Globus pallidus (tissue), 1 donor: Measurements from ENCODE around the gene CARF.
"Not testable (repeated sequence)": the region's sequence is repeated elsewhere in the genome, so short reads cannot be mapped to it uniquely, and the experiment has no call there.

ENCODE experiments used
- DNase-seq: peaks from one replicate; pipeline ENCODE4 v3.0.0-alpha.2; 2015; ENCODE audit warnings: low spot score

Gene CARF, protein sequence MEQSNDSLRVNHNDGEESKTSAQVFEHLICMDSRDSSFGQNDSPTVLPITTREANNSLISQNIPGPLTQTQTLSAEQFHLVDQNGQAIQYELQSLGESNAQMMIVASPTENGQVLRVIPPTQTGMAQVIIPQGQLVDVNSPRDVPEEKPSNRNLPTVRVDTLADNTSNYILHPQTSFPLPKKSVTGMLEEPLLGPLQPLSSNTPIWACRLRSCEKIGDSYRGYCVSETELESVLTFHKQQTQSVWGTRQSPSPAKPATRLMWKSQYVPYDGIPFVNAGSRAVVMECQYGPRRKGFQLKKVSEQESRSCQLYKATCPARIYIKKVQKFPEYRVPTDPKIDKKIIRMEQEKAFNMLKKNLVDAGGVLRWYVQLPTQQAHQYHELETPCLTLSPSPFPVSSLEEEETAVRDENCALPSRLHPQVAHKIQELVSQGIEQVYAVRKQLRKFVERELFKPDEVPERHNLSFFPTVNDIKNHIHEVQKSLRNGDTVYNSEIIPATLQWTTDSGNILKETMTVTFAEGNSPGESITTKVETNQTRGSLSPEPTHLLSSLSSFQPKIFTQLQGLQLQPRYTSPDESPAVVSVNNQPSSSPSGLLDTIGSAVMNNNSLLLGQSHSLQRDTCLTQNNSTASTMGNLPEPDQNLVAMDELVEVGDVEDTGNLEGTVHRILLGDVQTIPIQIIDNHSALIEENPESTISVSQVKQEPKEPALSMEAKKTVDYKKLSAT

DNA sequence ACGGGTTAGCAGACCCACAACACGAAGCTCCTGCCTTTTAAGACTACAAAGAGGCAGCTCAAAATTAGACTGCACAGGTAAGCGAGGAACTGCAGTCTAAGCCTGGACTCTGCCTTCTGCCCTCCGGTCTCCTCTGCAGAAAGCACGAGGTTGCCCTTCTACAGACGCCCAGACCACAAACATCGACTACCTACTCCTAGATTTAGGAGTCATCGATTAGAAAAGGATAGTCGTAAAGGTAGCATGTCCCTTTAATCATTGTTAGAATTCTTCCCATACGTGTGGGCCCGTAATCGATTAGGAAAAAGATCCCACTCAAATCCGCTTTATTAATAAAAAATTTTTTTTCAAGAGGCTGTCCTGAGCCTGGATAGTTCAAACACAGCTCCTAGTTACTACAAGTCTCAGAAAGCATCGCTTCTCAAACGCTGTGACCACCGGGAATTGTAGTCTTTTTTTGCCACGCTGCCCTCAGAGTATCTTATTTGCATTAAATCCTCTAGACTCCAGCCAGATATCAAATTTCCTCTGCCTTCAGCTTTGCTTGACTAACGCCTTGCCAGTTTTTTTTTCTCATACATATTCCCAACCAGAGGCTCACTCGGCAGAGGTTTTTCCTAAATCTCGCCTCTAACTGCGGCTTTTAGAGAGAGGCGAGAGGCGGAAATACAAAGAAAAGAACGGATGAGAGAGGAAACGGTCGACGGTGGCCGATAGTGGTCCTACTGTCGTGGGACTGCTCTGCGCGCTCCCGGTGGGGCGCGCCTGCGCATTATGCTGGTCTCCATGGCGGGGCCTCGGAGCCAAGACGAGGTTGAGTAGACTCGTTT lies at the start of gene CARF, which contains the start of gene WDR12:
CARF (plus strand) TSS at position 764 of the 830 bp plus-strand sequence. CDS start 29,628 bp downstream, outside the sequence.
WDR12 (minus strand) TSS at position 162 of the 830 bp plus-strand sequence. CDS start 197 bp downstream, outside the sequence.
- DNase-seq = peak; percentile 96

DNA sequence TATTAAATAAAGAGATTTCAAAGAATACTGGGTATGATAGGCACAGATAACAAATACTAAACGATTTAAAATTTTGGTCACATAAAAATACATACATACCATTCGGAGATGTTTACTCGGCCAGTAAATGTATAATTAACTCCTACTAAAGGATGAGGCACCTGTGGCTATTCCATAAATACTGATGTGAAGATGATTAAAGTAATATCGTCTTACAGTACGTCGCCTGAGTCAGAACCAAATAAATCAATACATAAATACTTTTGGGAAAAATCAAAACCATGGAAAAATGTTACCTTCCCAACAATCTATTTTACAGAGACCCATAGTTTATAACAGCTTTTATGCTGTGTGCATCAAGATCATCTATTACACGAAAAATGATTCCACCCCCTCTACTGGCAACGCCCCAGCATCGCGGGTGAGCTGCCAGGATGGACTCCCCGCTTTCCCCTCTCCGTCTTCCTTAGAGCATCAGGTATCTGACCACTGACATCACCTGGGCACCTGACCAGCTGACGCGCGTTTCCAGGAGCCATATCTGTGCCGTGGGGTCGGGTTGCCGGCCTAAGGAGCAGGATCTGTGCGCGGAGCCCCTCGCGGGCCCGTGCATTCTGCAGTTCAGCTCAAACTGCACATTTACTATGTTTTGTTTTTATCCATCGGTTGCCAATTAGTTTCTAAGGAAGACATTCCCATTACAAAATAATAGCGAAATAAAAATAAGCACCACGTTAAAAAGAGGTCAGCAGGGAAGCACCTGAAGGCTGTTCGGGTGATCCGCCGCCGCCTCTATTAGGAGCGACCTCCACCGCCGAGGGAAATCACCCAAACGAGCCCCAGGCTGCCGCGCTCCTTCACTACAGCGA lies 41.4 kb upstream of the CARF start:
- DNase-seq = peak; percentile 37

DNA sequence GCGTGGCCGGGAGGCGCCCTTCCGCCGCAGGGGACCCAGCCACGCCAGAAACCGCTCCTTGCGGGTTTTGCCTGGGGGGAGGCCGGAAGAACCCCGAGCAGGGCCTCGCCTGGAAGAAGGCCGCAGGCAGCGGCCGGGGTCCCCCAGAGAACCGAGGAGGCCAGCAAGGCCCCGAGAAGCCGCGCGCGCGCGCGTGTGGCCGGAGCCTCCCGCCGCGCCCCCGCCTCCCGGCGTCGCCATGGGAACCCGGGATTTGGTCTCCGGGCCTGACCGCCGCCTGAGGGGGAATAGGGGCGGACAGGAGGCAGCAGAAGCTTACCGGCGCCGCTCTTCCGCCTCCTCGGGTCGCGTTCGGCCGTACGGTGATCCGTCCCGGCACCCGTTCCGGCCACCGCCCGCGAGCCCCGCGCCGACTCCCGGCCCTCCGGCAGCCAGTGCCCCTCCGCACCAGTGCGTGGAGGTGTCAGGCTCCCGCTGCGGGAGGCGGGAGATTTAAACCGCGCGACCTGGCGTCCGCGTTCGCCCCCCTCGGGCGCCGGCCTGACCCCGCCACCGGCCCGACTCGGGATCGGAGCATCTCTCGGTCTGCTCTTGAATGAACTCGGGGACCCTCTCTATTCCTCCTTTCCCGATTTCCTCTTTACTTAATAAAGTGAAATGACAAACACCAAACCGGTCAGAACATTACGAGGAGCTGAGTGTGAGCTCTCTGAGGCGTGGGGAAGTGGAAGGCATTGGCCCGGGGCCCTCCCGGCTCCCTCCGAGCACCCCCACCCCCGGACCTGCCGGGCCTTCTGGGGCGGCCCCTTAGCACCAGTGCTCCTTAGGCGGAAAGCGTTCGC lies 40.6 kb upstream of the CARF start, which contains the start of gene ICA1L:
ICA1L (minus strand) TSS at position 467 of the 842 bp plus-strand sequence. CDS start 42,757 bp downstream, outside the sequence.
- peak; percentile 55 for DNase-seq

DNA sequence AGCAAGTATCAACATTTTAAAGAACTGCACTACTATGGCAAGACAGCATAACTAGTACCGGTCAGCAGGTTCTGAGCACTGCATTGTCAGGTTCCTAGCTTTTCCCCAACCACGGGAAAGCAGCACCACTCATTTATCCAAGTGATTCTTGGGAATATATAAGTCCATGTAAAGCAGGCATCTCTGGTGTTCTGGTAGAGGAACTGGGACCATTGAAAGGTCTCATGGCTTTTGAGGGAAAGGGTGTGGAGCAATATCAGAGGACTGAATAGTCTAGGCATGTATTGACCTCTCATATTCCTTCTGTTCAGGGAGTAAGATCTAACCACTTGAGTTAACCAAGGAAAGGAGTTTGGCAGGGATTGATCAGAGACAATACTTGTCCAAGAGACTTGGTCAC lies 34.4 kb upstream of the CARF start:
- DNase-seq = no peak

DNA sequence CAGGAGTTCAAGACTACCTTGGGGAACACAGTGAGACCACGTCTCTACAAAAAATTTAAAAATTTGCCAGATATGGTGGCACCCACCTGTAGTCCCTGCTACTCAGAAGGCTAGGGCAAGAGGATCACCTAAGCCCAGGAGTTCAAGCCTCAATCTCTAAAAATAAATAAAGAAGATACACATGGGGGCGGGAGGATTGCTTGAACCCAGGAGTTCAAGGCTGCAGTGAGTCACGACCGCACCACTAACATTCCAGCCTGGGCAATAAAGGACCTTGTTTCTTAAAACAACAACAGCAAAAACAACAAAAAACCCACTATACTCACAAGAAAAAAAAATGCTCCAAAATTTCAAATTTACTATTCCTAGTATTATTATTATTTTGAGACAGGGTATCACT lies 30.5 kb upstream of the CARF start:
- DNase-seq = no peak

DNA sequence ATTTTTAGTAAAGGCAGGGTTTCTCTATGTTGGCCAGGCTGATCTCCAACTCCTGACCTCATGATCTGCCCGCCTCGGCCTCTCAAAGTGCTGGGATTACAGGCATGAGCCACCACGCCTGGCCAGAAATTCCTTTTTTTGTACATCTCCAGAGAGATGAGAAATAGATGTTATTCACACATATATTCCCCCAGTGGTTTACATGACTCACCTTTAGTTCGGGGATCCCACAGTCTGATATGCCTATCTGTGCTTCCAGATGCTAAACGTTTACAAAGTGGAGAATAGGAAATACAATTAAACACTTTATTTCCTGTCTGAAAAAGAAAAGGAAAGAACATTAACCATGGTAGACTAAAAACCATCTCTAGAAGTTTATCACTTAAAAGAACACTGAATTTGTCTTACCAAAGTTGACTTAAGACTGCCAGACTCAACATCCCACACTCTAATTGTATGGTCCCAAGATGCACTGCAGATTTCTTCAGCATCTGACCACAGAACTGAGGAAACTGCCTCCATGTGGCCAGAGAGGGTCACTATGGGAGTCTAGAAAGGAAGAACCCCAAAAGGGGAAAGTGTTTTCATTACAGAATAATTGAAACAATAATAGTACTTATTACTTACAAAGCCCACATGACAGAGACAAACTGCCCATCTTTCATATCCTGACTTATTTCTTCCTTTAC lies 27.9 kb upstream of the CARF start:
- DNase-seq = no peak

DNA sequence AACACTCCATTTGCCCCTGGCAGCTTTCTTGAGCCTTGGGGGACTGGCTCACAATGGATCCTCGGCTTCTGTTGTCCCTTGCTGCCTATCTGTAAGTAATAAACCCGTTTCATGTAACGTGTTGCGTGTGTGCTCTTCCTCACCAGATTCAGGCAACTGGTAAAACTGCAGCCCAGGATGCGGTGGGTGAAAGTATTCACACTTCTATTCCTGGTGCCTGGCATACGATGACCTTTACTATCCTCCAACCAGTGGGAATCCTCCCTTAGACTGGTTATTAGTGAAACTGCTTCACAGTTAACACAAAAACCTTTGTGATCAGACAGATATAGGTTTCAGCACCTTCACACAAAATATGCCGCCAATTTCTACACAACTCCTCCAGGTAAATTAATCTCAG lies 26.9 kb upstream of the CARF start:
- DNase-seq = no peak

DNA sequence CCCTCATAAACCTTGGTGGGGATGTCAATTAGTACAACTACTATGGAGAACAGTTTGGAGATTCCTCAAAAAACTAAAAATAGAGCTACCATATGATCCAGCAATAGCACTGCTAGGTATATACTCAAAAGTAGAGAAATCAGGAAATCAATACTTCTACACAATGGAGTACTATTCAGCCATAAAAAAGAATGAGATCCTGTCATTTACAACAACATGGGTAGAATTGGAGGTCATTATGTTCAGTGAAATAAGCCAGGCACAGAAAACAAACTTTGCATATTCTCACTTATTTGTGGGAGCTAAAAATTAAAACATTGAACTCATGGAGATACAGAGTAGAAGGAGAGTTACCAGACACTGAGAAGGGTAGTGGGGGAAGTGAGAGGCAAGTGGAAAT lies 6.6 kb upstream of the CARF start:
- DNase-seq = not testable (repeated sequence)

DNA sequence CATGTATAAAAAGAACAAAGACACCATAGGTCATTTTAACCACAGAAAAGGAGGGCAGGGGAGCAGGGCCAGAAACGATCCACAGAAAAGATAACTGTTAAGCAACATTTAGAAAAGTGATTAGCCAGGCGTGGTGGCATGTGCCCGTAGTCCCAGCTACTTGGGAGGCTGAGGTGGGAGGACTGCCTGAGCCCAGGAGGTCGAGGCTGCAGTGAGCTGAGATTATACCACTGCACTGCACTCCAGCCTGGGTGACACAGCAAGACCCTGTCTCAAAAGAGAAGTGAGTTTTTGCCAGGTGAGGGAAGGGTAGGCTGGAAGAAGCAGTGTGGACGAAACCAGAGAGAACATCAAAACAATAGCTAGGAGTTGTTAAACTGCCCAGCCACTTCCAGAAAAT lies 3.9 kb upstream of the CARF start:
- no peak for DNase-seq

DNA sequence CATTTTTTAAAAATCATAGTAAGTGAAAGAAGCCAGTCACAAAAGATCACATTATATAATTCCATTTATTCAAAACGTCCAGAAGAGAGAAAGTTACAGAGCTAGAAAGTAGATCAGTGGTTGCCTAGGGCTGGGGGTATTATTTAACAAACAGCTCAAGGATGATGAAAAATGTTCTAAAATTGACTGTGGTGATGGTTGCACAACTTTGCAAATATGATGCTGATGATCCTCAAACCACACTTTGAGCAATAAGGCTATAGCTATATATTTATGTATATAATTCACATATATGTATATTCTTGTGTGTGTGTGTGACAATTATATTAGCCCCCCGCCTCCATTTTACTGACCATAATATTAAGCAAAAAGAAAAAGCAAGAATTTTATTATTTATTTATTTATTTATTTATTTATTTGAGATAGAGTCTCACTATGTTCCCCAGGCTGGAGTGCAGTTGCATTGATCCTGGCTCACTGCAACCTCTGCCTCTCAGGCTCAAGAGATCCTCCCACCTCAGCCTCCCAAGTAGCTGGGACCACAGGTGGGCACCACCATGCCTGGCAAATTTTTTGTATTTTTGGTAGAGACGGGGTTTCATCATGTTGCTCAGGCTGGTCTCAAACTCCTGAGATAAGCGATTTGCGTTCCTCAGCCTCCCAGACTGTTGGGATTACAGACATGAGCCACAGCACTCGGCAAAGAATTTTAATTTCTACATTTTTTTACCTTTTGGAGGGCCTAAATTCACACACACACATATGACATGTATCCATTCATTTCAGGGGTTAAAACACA lies 2.5 kb upstream of the CARF start:
- DNase-seq = no peak

DNA sequence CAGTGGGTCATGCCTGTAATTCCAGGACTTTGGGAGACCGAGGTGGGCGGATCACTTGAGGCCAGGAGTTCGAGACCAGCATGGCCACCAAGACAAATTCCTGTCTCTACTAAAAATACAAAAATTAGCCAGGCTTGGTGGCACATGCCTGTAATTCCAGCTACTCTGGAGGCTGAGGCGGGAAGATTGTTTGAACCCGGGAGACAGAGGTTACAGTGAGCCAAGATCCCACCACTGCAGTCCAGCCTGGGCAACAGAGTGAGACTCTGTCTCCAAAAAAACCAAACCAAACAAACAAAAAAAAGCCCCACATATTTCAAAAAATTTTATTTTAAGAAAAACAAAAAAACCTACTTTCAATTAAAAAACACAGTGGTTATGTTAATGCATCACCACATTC lies 1.8 kb upstream of the CARF start:
- DNase-seq = not testable (repeated sequence)

DNA sequence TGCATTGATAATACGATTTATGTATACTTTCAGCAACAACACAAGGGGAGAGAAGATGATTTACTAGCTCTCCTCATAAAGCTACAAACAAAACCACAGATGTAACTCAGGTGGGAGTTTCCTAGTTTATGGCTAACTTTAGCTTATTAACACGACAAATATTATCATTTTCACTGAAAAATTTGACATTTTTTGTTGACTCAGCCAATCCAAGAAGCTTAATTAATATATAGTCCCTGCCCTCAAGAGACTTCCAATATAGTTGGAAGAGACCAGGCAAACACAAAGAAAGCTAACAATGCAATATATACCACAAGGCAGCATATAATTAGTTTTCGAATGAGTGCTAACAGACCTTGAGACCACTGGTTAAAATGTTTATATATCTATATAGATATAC lies 1.4 kb upstream of the CARF start:
- DNase-seq = no peak

DNA sequence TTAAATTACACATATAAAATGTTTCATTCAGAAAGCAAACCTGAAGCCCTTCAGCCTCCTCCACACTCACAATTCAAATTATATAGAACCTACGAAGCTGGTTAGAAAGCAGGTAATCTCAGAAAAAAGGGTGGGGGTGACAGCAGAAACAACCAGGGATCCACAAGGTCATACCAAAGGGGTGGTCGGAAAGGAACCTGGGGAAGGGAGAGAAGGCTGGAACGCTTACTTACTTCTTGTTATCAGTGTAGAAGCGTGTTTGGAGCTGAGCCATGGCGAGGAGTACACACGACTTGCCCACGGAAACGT lies 918 bp upstream of the CARF start:
- no peak for DNase-seq

DNA sequence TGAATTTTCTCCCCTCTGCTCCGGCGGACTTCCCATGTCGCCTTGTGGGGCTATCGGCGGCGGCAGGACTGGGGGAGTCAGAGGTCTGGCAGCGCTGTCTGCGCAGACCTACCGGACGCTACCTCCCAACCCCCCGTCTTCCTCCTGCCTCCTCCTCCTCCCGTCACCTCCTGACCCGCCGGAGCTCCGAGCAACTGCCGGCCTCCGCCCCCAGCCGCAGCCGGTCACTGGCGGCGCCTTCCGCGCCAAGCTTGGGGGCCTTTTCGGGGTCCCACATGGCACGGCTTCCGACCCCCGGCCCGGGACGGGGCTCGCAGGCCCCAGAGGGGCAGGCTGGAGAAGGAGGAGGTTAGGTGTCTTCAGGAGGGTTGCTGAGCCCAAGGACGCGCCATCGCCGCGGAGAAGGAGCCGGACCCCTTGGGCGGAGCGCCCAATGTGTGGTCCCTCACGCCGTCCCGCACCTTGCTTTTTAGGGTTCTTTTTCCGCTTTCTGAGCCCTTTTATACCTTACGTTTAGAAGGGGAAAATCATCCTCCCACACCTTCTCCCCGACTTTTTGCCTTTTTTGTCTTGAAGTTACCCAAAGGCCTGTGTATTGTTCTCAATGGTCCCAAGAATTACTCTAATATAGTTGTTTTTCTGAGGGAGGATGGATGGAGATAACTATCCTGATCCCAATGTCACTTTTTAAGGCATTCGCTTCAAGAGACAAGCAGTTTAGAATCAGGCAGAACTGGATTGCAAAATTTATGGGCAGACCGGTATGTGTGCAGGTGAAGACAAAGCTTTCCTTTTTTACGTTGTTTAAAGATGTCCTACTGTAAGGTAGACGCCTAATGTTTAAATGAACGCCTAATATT lies 497 bp downstream of the CARF start:
- DNase-seq = not testable (repeated sequence)

DNA sequence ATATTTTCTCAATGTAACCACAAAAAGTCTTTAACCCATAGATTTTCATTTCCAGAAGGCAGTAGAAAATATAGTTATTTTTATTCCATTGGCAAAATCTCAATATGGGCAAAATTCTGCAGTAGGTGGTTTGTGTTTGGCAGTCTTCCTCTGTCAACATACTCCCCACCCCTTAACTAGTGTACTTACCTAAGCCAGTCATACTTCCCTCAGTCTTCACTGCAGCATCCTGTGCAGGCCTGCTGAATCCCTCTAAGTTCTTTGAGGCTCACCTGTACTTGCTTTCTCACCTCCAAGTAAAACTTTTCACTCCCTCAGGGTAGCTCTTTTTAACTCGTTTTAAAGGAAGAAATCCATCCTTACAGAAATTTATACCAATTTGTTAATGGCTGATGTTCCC lies 6.8 kb downstream of the CARF start:
- no peak for DNase-seq

DNA sequence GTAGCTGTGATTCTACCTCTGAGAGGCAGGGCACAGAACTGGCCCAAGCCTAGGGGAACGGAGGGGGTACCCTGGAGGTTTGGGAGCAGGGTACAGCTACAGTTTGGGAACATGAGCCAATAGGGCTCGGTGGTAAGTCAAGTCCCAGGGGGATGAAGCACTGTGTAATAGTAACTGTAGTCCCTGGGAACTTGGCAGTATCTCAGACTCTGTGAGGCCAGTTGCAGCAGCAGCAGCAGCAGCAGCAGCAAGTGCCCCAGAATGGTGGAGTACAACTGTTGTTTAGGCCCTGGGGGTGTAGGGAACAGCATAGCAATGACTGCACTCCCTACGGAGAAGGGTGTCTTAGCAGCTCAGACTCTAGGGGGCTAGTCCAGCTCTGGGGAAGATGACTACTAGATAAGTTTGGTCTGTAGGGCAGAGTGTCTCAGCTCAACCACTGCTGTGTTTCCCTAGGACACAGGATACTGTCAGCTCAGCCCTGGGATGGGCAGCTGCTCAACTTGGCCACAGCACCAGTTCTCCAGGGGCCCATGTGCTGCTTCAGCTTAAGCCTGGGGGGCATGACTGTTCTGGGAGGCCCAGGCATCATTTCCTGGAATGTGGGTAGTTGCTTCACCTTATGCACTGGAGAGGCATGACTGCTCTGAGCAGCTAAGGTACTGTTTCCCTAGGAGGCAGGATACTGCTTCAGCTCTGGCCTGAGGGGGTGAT lies 20.5 kb downstream of the CARF start:
- DNase-seq = no peak

DNA sequence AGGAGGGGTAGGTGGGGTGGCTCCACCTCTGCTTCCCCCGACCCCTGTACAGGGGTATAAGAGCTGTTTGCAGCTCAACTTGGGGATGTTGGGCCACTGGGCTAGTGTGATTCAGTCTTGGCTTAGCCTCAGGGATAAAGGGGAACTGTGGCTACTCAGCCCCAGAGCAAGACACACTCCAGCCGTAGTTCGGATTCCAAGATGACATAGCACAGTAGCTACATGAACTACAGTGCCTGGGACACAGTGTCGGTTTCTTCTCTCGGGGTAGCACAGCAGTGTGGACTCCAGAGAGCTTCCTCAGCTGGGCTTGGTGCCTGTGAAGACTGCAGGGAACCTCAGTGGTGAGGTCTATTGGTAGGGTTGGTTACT lies 21.1 kb downstream of the CARF start:
- no peak for DNase-seq
